K562 (cell line): ENCODE measurements around the gene HNMT. TPM values are rescaled to one million over a fixed set of nuclear protein-coding genes. Genes with fewer than 3 reads are reported as not detected.

ENCODE experiments used
- CBX3 ChIP-seq, 2 experiments: IDR thresholded peaks; 1 replicate in 1 of 2; 2 replicates in 1 of 2; pipeline ENCODE4 v1.6.1; 2012; ENCODE audit warnings: inconsistent platforms in 2 of 2, low read length in 2 of 2, borderline replicate concordance in 1 of 2, control low read depth in 1 of 2
- FOXK2 ChIP-seq, 2 experiments: fragments of 450-650 bp; IDR thresholded peaks in 1 of 2; conservative IDR thresholded peaks in 1 of 2; 2 replicates each; pipeline ENCODE4 v1.6.1; 2016; ENCODE audit warnings: low read depth in 2 of 2, mild to moderate bottlenecking in 1 of 2
- NR4A1 ChIP-seq, 2 experiments: fragments of 250-450 bp in 1 of 2; fragments of 450-650 bp in 1 of 2; sonication (Bioruptor Pico) in 1 of 2; IDR thresholded peaks; 2 replicates each; pipeline versions ENCODE4 v1.4.0 to v1.6.1; 2016 to 2020; ENCODE audit warnings: mild to moderate bottlenecking in 2 of 2, missing compliant biosample characterization in 1 of 2, missing genetic modification characterization in 1 of 2, moderate library complexity in 1 of 2
- PHTF2 ChIP-seq: fragments of 250-450 bp; sonication (Bioruptor Pico); IDR thresholded peaks from 2 replicates; pipeline ENCODE4 v1.5.0; 2021; ENCODE audit warnings: mild to moderate bottlenecking
- ZKSCAN1 ChIP-seq: fragments of 150-350 bp; IDR thresholded peaks from 2 replicates; pipeline ENCODE4 v1.6.1; 2016; ENCODE audit warnings: low read depth, low read length
- ZNF282 ChIP-seq: sonication (generic); formaldehyde crosslinking; IDR thresholded peaks from 2 replicates; pipeline ENCODE4 v1.8.1; 2023; ENCODE audit warnings: missing genetic modification reagents
- ZNF584 ChIP-seq: fragments of 200-800 bp; sonication (Bioruptor generic); IDR thresholded peaks from 2 replicates; pipeline ENCODE4 v1.6.1; 2016; ENCODE audit warnings: low read depth, mild to moderate bottlenecking, missing genetic modification characterization, missing compliant biosample characterization
- polyA plus RNA-seq, 8 experiments: library from polyadenylated mRNA; depleted of rRNA in 4 of 8; stranded (reverse) in 5 of 8; unstranded in 3 of 8; fragments of >200 nt; fragmentation: Nextera tagmentation in 2 of 8; fragmentation: Illumina TruSeq in 1 of 8; extraction: Ambion mirVana in 2 of 8; extraction: Trizol in 1 of 8; gene quantifications; 2 replicates each; pipeline versions ENCODE4 v1.2.1 to v1.2.3, GENCODE V29; 2011 to 2014; ENCODE audit warnings: inconsistent platforms in 1 of 8, missing spikeins in 1 of 8
- total RNA-seq, 7 experiments: library from RNA; depleted of rRNA in 6 of 7; stranded (reverse); fragments of >200 nt in 6 of 7; fragmentation: Illumina TruSeq in 2 of 7; extraction: Trizol in 2 of 7; gene quantifications; 2 replicates each; pipeline versions ENCODE4 v1.2.1 to v1.2.3, GENCODE V29; 2011 to 2021; ENCODE audit warnings: low replicate concordance in 1 of 7
- TF ChIP-seq, protein P1 (sequence below), 2 experiments: IDR thresholded peaks in 1 of 2; conservative IDR thresholded peaks in 1 of 2; 2 replicates each; pipeline ENCODE4 v1.6.1; 2016; ENCODE audit warnings: low read depth in 2 of 2, mild to moderate bottlenecking in 1 of 2, missing compliant biosample characterization in 1 of 2, missing genetic modification characterization in 1 of 2, moderate library complexity in 1 of 2
- TF ChIP-seq, protein P2 (sequence below), 2 experiments: fragments of 450-650 bp; IDR thresholded peaks; 2 replicates each; pipeline ENCODE4 v1.6.1; 2016; ENCODE audit warnings: mild to moderate bottlenecking in 2 of 2, borderline replicate concordance in 1 of 2, low read depth in 1 of 2, moderate library complexity in 1 of 2
- TF ChIP-seq, protein P3 (sequence below), 2 experiments: fragments of 450-650 bp; conservative IDR thresholded peaks; 2 replicates each; pipeline ENCODE4 v1.6.1; 2017; ENCODE audit warnings: mild to moderate bottlenecking in 2 of 2, moderate library complexity in 2 of 2
- TF ChIP-seq, protein P4 (sequence below): sonication (generic); IDR thresholded peaks from 2 replicates; pipeline ENCODE4 v1.6.1; 2016

HNMT gene
- total and polyA plus RNA-seq, 9 of the 15 experiments (the other 6 are each of a cell fraction or from before 2014, with no cell fraction given) = 3.1 to 10.9 (median 5.3) TPM

DNA sequence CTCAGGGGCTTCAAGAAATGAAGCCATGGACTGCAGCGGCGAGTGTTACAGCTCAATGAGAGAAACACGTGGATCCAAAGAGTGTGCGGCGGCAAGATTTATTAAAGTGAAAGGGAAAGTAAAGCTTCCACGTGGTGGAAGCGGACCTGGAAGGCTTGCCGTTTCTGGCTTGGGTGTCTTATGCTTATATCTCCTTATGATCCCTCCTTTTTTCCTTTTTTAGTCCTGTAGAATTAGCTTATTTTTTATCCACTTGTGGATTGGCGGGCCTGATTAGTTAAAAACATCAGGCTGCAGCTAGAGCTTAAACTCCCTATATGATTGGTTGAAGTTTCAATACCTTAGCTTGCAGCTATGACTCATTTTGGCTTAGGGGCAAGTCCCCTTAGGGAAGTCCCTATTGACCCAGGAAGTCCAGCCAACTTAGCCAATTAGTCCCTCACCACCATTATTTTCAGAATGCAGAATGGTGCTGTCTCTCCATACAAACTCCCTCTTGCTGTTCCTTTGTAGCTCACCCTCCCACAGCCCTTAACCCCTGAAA is 11.6 kb upstream of the HNMT start (continued):
- TF ChIP-seq, protein P1, sequence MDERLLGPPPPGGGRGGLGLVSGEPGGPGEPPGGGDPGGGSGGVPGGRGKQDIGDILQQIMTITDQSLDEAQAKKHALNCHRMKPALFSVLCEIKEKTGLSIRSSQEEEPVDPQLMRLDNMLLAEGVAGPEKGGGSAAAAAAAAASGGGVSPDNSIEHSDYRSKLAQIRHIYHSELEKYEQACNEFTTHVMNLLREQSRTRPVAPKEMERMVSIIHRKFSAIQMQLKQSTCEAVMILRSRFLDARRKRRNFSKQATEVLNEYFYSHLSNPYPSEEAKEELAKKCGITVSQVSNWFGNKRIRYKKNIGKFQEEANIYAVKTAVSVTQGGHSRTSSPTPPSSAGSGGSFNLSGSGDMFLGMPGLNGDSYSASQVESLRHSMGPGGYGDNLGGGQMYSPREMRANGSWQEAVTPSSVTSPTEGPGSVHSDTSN (CRISPR knock-in tag; IDR thresholded peaks at IDR 0.05; ENCODE audit: low read depth) = no peak
- TF ChIP-seq, protein P1 (tag; conservative IDR thresholded peaks at IDR 0.05; ENCODE audit: low read depth) = 0 out of 2 replicates have a peak, but pooled peaks have one; percentile 13
- peak in 1 of 2 experiments; percentile 19; a peak in 1 of 3 replicates for TF ChIP-seq CBX3 (IDR thresholded peaks at IDR 0.05; ENCODE audit: borderline replicate concordance in 1 of 2, low read length in 2 of 2)
- TF ChIP-seq, protein P2, sequence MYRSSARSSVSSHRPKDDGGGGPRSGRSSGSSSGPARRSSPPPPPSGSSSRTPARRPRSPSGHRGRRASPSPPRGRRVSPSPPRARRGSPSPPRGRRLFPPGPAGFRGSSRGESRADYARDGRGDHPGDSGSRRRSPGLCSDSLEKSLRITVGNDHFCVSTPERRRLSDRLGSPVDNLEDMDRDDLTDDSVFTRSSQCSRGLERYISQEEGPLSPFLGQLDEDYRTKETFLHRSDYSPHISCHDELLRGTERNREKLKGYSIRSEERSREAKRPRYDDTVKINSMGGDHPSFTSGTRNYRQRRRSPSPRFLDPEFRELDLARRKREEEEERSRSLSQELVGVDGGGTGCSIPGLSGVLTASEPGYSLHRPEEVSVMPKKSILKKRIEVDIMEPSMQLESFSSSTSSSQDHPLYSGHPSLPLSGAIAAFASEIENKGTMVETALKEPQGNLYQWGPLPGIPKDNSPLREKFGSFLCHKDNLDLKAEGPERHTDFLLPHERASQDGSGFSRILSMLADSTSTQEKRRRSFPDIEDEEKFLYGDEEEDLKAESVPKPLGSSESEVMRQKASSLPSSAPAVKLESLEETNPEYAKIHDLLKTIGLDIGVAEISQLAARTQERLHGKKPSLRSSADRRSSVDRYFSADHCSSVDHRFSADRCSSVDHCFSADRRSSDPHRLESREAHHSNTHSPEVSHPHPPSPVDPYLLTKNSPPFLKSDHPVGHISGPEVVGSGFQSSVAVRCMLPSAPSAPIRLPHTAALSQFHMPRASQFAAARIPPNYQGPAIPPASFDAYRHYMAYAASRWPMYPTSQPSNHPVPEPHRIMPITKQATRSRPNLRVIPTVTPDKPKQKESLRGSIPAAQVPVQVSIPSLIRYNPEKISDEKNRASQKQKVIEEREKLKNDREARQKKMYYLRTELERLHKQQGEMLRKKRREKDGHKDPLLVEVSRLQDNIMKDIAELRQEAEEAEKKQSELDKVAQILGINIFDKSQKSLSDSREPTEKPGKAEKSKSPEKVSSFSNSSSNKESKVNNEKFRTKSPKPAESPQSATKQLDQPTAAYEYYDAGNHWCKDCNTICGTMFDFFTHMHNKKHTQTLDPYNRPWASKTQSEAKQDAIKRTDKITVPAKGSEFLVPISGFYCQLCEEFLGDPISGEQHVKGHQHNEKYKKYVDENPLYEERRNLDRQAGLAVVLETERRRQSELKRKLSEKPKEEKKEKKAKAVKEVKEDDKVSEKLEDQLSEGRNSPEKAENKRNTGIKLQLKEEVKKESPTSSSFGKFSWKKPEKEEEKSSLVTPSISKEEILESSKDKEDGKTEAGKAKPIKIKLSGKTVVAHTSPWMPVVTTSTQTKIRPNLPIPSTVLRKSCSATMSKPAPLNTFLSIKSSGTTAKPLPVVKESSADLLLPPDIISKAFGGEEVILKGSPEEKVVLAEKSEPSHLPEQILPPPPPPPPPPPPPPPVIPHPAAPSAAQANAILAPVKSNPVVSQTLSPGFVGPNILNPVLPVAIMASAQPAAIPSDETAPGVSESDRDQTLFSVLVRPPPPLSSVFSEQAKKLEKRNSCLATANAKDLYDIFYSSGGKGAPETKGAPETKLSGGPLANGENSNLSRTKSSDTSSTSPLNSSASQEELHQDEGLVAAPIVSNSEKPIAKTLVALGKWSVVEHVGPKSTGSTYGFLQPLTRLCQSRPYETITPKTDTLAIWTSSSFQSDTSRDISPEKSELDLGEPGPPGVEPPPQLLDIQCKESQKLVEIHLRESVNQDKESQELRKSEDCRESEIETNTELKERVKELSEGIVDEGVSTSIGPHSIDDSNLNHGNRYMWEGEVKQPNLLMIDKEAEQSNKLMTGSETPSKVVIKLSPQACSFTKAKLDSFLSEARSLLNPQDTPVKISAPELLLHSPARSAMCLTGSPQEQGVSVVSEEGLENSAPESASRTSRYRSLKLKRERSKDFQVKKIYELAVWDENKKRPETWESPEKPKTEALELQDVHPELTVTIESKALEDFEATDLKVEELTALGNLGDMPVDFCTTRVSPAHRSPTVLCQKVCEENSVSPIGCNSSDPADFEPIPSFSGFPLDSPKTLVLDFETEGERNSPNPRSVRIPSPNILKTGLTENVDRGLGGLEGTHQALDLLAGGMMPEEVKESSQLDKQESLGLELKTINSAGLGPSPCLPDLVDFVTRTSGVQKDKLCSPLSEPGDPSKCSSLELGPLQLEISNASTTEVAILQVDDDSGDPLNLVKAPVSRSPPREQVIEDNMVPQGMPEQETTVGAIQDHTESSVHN (IDR thresholded peaks at IDR 0.05; ENCODE audit: borderline replicate concordance in 1 of 2, low read depth in 1 of 2) = peak in 1 of 2 experiments; percentile 73; a peak in 2 of 4 replicates
- TF ChIP-seq, protein P3, sequence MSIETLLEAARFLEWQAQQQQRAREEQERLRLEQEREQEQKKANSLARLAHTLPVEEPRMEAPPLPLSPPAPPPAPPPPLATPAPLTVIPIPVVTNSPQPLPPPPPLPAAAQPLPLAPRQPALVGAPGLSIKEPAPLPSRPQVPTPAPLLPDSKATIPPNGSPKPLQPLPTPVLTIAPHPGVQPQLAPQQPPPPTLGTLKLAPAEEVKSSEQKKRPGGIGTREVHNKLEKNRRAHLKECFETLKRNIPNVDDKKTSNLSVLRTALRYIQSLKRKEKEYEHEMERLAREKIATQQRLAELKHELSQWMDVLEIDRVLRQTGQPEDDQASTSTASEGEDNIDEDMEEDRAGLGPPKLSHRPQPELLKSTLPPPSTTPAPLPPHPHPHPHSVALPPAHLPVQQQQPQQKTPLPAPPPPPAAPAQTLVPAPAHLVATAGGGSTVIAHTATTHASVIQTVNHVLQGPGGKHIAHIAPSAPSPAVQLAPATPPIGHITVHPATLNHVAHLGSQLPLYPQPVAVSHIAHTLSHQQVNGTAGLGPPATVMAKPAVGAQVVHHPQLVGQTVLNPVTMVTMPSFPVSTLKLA (conservative IDR thresholded peaks at IDR 0.05) = peak; percentile 91 to 94
- TF ChIP-seq, protein P4, sequence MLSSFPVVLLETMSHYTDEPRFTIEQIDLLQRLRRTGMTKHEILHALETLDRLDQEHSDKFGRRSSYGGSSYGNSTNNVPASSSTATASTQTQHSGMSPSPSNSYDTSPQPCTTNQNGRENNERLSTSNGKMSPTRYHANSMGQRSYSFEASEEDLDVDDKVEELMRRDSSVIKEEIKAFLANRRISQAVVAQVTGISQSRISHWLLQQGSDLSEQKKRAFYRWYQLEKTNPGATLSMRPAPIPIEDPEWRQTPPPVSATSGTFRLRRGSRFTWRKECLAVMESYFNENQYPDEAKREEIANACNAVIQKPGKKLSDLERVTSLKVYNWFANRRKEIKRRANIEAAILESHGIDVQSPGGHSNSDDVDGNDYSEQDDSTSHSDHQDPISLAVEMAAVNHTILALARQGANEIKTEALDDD = no peak
- TF ChIP-seq NR4A1 (CRISPR knock-in tag; IDR thresholded peaks at IDR 0.05) = no peak
- TF ChIP-seq NR4A1 (tag; IDR thresholded peaks at IDR 0.05) = 0 out of 2 replicates have a peak, but pooled peaks have one; percentile 49
- no peak for TF ChIP-seq ZNF282 (CRISPR knock-in tag)
- TF ChIP-seq FOXK2 (conservative IDR thresholded peaks at IDR 0.05 in 1 of 2, IDR thresholded peaks at IDR 0.05 in 1 of 2; ENCODE audit: low read depth in 2 of 2) = 0 out of 4 replicates have a peak, but pooled peaks of 1 of the 2 experiments have one; percentile 17
- TF ChIP-seq PHTF2 (CRISPR knock-in tag) = no peak
- no peak for TF ChIP-seq ZKSCAN1
- TF ChIP-seq ZNF584 = 0 out of 2 replicates have a peak, but pooled peaks have one; percentile 42
